K562 (cell line): ENCODE results near the gene MRPL32. TPM values are rescaled to one million over a fixed set of nuclear protein-coding genes. Genes with fewer than 3 reads are reported as not detected.

Experiments
- ARHGAP35 ChIP-seq: fragments of 450-650 bp; IDR thresholded peaks from 2 replicates; pipeline ENCODE4 v1.6.1; 2018; ENCODE audit not compliant: partially characterized antibody
- BCOR ChIP-seq: fragments of 450-650 bp; IDR thresholded peaks from 2 replicates; pipeline ENCODE4 v1.6.1; 2016
- CSDE1 ChIP-seq, 2 experiments: fragments of 450-650 bp; IDR thresholded peaks; 2 replicates each; pipeline ENCODE4 v1.6.1; 2016; ENCODE audit warnings: mild to moderate bottlenecking in 1 of 2
- ETV5 ChIP-seq: sonication (generic); formaldehyde crosslinking; IDR thresholded peaks from 2 replicates; pipeline ENCODE4 v1.4.0; 2020; ENCODE audit warnings: low read depth, mild to moderate bottlenecking, missing genetic modification reagents
- JUN ChIP-seq, 2 experiments: sonication (generic) in 1 of 2; formaldehyde crosslinking in 1 of 2; IDR thresholded peaks; 2 replicates each; pipeline versions ENCODE4 v1.6.1 to v1.8.0; 2012 to 2022; ENCODE audit warnings: borderline replicate concordance in 2 of 2, mild to moderate bottlenecking in 2 of 2, improper control_type of control experiment in 1 of 2, low read depth in 1 of 2, low read length in 1 of 2, missing genetic modification reagents in 1 of 2
- KLF13 ChIP-seq: fragments of 450-650 bp; IDR thresholded peaks from 2 replicates; pipeline ENCODE4 v1.6.1; 2016; ENCODE audit warnings: missing genetic modification characterization, low read depth, mild to moderate bottlenecking, missing compliant biosample characterization, moderate library complexity, borderline replicate concordance
- MAFK ChIP-seq: IDR thresholded peaks from 2 replicates; pipeline ENCODE4 v1.6.1; 2011; ENCODE audit warnings: low read length, improper control_type of control experiment
- MED1 ChIP-seq: sonication (generic); formaldehyde crosslinking; IDR thresholded peaks from 2 replicates; pipeline ENCODE4 v1.8.1; 2023; ENCODE audit warnings: missing genetic modification reagents, borderline replicate concordance
- MEF2D ChIP-seq: conservative IDR thresholded peaks from 2 replicates; pipeline ENCODE4 v1.6.1; 2016; ENCODE audit warnings: low read depth, missing genetic modification characterization, missing compliant biosample characterization
- MEIS2 ChIP-seq: fragments of 450-650 bp; IDR thresholded peaks from 2 replicates; pipeline ENCODE4 v1.6.1; 2014; ENCODE audit warnings: mild to moderate bottlenecking; ENCODE audit not compliant: partially characterized antibody
- MTA1 ChIP-seq: fragments of 450-650 bp; IDR thresholded peaks from 2 replicates; pipeline ENCODE4 v1.6.1; 2017; ENCODE audit warnings: borderline replicate concordance
- RAD51 ChIP-seq: fragments of 450-650 bp; IDR thresholded peaks from 2 replicates; pipeline ENCODE4 v1.7.1; 2016; ENCODE audit warnings: low read depth, mild to moderate bottlenecking, borderline replicate concordance
- RBFOX2 ChIP-seq: fragments of 200-400 bp; formaldehyde crosslinking; IDR thresholded peaks from 2 replicates; pipeline ENCODE4 v1.6.1; 2017; ENCODE audit warnings: low read depth, mild to moderate bottlenecking, low read length, moderate library complexity
- SMARCE1 ChIP-seq: fragments of 450-650 bp; IDR thresholded peaks from 2 replicates; pipeline ENCODE4 v1.7.1; 2016; ENCODE audit warnings: mild to moderate bottlenecking
- TEAD4 ChIP-seq, 2 experiments: sonication (generic) in 1 of 2; formaldehyde crosslinking in 1 of 2; IDR thresholded peaks; 2 replicates each; pipeline versions ENCODE4 v1.6.1 to v1.8.0; 2012 to 2022; ENCODE audit warnings: borderline replicate concordance in 1 of 2, inconsistent platforms in 1 of 2, low read length in 1 of 2, mild to moderate bottlenecking in 1 of 2, missing genetic modification reagents in 1 of 2
- THRAP3 ChIP-seq: fragments of 450-650 bp; IDR thresholded peaks from 2 replicates; pipeline ENCODE4 v1.6.1; 2016; ENCODE audit warnings: mild to moderate bottlenecking, inconsistent platforms, borderline replicate concordance
- VEZF1 ChIP-seq: fragments of 200-800 bp; sonication (Bioruptor generic); IDR thresholded peaks from 2 replicates; pipeline ENCODE4 v1.6.1; 2017; ENCODE audit warnings: missing genetic modification characterization, missing compliant biosample characterization
- polyA plus RNA-seq, 8 experiments: library from polyadenylated mRNA; depleted of rRNA in 4 of 8; stranded (reverse) in 5 of 8; unstranded in 3 of 8; fragments of >200 nt; fragmentation: Nextera tagmentation in 2 of 8; fragmentation: Illumina TruSeq in 1 of 8; extraction: Ambion mirVana in 2 of 8; extraction: Trizol in 1 of 8; gene quantifications; 2 replicates each; pipeline versions ENCODE4 v1.2.1 to v1.2.3, GENCODE V29; 2011 to 2014; ENCODE audit warnings: inconsistent platforms in 1 of 8, missing spikeins in 1 of 8
- total RNA-seq, 7 experiments: library from RNA; depleted of rRNA in 6 of 7; stranded (reverse); fragments of >200 nt in 6 of 7; fragmentation: Illumina TruSeq in 2 of 7; extraction: Trizol in 2 of 7; gene quantifications; 2 replicates each; pipeline versions ENCODE4 v1.2.1 to v1.2.3, GENCODE V29; 2011 to 2021; ENCODE audit warnings: low replicate concordance in 1 of 7
- TF ChIP-seq, protein P1 (sequence below): fragments of 250-450 bp; sonication (Bioruptor Pico); IDR thresholded peaks from 2 replicates; pipeline ENCODE4 v1.4.0; 2020
- TF ChIP-seq, protein P2 (sequence below): sonication (generic); IDR thresholded peaks from 2 replicates; pipeline ENCODE4 v1.6.1; 2016

Gene MRPL32
- total and polyA plus RNA-seq, 9 of the 15 experiments (the other 6 are each of a cell fraction or from before 2014, with no cell fraction given), result 75.5 to 351 (median 138) TPM

DNA sequence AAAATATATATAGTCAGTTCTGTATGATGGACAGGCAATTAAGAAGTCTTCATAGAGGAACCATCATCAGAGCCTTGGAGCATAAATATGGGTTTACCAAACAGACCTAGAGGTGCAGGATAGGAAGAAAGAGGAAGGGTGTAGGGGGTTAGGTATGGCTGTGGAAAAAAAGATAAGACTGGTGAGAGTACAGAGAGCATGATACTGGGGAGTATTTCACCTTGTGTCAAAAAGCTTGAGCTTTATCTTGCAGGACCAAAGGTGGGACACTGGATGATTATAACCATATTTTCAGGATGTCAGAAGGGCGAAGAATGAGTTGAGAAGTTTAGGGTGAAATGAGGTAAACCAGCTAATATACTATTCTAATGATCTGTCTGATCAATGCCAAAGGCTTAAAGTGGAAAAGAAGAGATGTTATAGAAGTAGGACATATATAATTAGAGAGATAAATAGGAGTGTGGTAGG is 54.6 kb downstream of the MRPL32 start (continued):
- TF ChIP-seq VEZF1 (CRISPR knock-in tag), result 0 out of 2 replicates have a peak, but pooled peaks have one; percentile 15
- TF ChIP-seq BCOR, result peak; percentile 66; the same call in 1 of the 2 replicates
- no peak for TF ChIP-seq THRAP3
- TF ChIP-seq TEAD4 (IDR thresholded peaks at IDR 0.05; ENCODE audit: low read length), result peak; percentile 96
- no peak for TF ChIP-seq TEAD4 (CRISPR knock-in tag; IDR thresholded peaks at IDR 0.05; ENCODE audit: borderline replicate concordance)
- no peak for TF ChIP-seq KLF13 (tag)
- TF ChIP-seq, protein P1, sequence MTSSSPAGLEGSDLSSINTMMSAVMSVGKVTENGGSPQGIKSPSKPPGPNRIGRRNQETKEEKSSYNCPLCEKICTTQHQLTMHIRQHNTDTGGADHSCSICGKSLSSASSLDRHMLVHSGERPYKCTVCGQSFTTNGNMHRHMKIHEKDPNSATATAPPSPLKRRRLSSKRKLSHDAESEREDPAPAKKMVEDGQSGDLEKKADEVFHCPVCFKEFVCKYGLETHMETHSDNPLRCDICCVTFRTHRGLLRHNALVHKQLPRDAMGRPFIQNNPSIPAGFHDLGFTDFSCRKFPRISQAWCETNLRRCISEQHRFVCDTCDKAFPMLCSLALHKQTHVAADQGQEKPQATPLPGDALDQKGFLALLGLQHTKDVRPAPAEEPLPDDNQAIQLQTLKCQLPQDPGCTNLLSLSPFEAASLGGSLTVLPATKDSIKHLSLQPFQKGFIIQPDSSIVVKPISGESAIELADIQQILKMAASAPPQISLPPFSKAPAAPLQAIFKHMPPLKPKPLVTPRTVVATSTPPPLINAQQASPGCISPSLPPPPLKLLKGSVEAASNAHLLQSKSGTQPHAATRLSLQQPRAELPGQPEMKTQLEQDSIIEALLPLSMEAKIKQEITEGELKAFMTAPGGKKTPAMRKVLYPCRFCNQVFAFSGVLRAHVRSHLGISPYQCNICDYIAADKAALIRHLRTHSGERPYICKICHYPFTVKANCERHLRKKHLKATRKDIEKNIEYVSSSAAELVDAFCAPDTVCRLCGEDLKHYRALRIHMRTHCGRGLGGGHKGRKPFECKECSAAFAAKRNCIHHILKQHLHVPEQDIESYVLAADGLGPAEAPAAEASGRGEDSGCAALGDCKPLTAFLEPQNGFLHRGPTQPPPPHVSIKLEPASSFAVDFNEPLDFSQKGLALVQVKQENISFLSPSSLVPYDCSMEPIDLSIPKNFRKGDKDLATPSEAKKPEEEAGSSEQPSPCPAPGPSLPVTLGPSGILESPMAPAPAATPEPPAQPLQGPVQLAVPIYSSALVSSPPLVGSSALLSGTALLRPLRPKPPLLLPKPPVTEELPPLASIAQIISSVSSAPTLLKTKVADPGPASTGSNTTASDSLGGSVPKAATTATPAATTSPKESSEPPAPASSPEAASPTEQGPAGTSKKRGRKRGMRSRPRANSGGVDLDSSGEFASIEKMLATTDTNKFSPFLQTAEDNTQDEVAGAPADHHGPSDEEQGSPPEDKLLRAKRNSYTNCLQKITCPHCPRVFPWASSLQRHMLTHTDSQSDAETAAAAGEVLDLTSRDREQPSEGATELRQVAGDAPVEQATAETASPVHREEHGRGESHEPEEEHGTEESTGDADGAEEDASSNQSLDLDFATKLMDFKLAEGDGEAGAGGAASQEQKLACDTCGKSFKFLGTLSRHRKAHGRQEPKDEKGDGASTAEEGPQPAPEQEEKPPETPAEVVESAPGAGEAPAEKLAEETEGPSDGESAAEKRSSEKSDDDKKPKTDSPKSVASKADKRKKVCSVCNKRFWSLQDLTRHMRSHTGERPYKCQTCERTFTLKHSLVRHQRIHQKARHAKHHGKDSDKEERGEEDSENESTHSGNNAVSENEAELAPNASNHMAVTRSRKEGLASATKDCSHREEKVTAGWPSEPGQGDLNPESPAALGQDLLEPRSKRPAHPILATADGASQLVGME (CRISPR knock-in tag), result no peak
- peak in 1 of 2 experiments; percentile 11; a peak in 1 of 4 replicates for TF ChIP-seq CSDE1 (IDR thresholded peaks at IDR 0.05)
- peak; percentile 94 for TF ChIP-seq SMARCE1
- TF ChIP-seq RAD51, result peak; percentile 43; the same call in 1 of the 2 replicates
- TF ChIP-seq MAFK, result no peak
- no peak for TF ChIP-seq MEF2D (tag)
- TF ChIP-seq, protein P2, sequence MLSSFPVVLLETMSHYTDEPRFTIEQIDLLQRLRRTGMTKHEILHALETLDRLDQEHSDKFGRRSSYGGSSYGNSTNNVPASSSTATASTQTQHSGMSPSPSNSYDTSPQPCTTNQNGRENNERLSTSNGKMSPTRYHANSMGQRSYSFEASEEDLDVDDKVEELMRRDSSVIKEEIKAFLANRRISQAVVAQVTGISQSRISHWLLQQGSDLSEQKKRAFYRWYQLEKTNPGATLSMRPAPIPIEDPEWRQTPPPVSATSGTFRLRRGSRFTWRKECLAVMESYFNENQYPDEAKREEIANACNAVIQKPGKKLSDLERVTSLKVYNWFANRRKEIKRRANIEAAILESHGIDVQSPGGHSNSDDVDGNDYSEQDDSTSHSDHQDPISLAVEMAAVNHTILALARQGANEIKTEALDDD, result peak; percentile 65; the same call in 1 of the 2 replicates
- no peak for TF ChIP-seq MED1 (CRISPR knock-in tag)
- no peak for TF ChIP-seq RBFOX2
- TF ChIP-seq MEIS2, result peak; percentile 91
- 0 out of 2 replicates have a peak, but pooled peaks have one; percentile 48 for TF ChIP-seq MTA1
- TF ChIP-seq ARHGAP35, result no peak
- no peak for TF ChIP-seq JUN (IDR thresholded peaks at IDR 0.05; ENCODE audit: borderline replicate concordance, low read depth, low read length)
- no peak for TF ChIP-seq JUN (CRISPR knock-in tag; IDR thresholded peaks at IDR 0.05; ENCODE audit: borderline replicate concordance)
- TF ChIP-seq ETV5 (CRISPR knock-in tag), result no peak
